CD4-positive, alpha-beta T cell (primary cell): ENCODE measurements around the gene MED9. TPM values are rescaled to one million over a fixed set of nuclear protein-coding genes. Genes with fewer than 3 reads are reported as not detected.

Source experiments
- ATAC-seq: fragments of 200-7000 bp; cut with Tn5 transposase; one replicate; pipeline ENCODE4 v1.10.0; 2022; ENCODE audit warnings: mild to moderate bottlenecking; ENCODE audit not compliant: poor library complexity
- CTCF ChIA-PET: fragments of 350-600 bp; sonication (Branson Sonifier 250); formaldehyde crosslinking; loops from one replicate; lab custom pipeline; 2021; ENCODE audit warnings: antibody characterized with exemption, inconsistent platforms; lab: Charles Lee
- POLR2A ChIA-PET: fragments of 350-600 bp; sonication (Branson Sonifier 250); formaldehyde crosslinking; loops from one replicate; lab custom pipeline; 2021; ENCODE audit warnings: antibody characterized with exemption, inconsistent platforms; lab: Charles Lee
- DNase-seq, 14 experiments: peaks; one replicate each; pipeline ENCODE4 v3.0.0-alpha.2; 2013 to 2020; ENCODE audit warnings: mixed read lengths in 2 of 14
- H3K27ac ChIP-seq, 2 donors: one replicate each; pipeline versions ENCODE4 v1.5.1 to v1.7.0; 2013; ENCODE audit warnings: low read length in 2 of 2, low read depth in 1 of 2, mild to moderate bottlenecking in 1 of 2
- H3K27me3 ChIP-seq, 2 experiments: 1 replicate in 1 of 2; 2 replicates in 1 of 2; pipeline versions ENCODE4 v1.6.1 to v1.7.0; 2013; ENCODE audit warnings: low read length in 2 of 2, control low read depth in 1 of 2, mild to moderate bottlenecking in 1 of 2, moderate library complexity in 1 of 2; ENCODE audit not compliant: insufficient read depth in 2 of 2, control insufficient read depth in 1 of 2
- H3K36me3 ChIP-seq: one replicate; pipeline ENCODE4 v1.6.1; 2013; ENCODE audit warnings: low read length, control low read depth; ENCODE audit not compliant: insufficient read depth
- H3K4me1 ChIP-seq: one replicate; pipeline ENCODE4 v1.6.1; 2013; ENCODE audit warnings: low read length, control low read depth; ENCODE audit not compliant: insufficient read depth
- H3K4me3 ChIP-seq: one replicate; pipeline ENCODE4 v1.5.1; 2013; ENCODE audit warnings: mild to moderate bottlenecking, low read length, moderate library complexity
- H3K9me3 ChIP-seq, 2 experiments: 1 replicate in 1 of 2; 2 replicates in 1 of 2; pipeline versions ENCODE4 v1.6.1 to v1.7.0; 2013; ENCODE audit warnings: low read length in 2 of 2, mild to moderate bottlenecking in 2 of 2, control low read depth in 1 of 2, moderate library complexity in 1 of 2; ENCODE audit not compliant: control insufficient read depth in 1 of 2, insufficient read depth in 1 of 2
- H3K27ac Mint-ChIP-seq: one replicate; pipeline ENCODE4 v1.8.0; 2020; ENCODE audit warnings: mixed read lengths
- H3K27me3 Mint-ChIP-seq: one replicate; pipeline ENCODE4 v1.8.0; 2021; ENCODE audit warnings: mixed read lengths
- H3K36me3 Mint-ChIP-seq: one replicate; pipeline ENCODE4 v1.8.0; 2021; ENCODE audit warnings: low read depth, mixed read lengths
- H3K4me1 Mint-ChIP-seq: one replicate; pipeline ENCODE4 v1.8.0; 2021; ENCODE audit warnings: low read depth, mixed read lengths
- H3K4me3 Mint-ChIP-seq: one replicate; pipeline ENCODE4 v1.8.0; 2020; ENCODE audit warnings: mild to moderate bottlenecking, mixed read lengths
- H3K9me3 Mint-ChIP-seq: one replicate; pipeline ENCODE4 v1.8.0; 2020; ENCODE audit warnings: mixed read lengths
- CTCF ChIP-seq: fragments of 200-600 bp; IDR thresholded peaks from one replicate; pipeline ENCODE4 v1.8.0; 2022; ENCODE audit warnings: antibody characterized with exemption, mild to moderate bottlenecking
- intact Hi-C, 2 experiments: fragments of 100-400 bp; cut with DNase I in 1 of 2; cut with micrococcal nuclease in 1 of 2; formaldehyde crosslinking; loops; one replicate each; pipeline versions ENCODE4 v1.15.1 to v1.9.0; 2023 to 2025; cut with DNase I, micrococcal nuclease
- total RNA-seq, 174 experiments: library from RNA in 2 of 174; stranded (reverse) in 2 of 174; gene quantifications; one replicate each; pipeline ENCODE4 v1.2.3 and lab custom pipeline; 2021 to 2026

MED9 gene
- total RNA-seq, 2 experiments from 2014 or later = 27.0 to 27.9 TPM

GRCh38 chr17:17467016-17467415 lies 9.8 kb upstream of the MED9 start:
- TF ChIP-seq CTCF = no peak
- no peak overlapping the region for H3K27ac ChIP-seq
- no peak for DNase-seq
- no peaks in the 10 kb centered on the region for H3K4me1 ChIP-seq
- no peaks in the 10 kb centered on the region for H3K9me3 ChIP-seq
- POLR2A ChIA-PET = no interaction called here
- no peaks in the 10 kb centered on the region for H3K9me3 Mint-ChIP-seq
- H3K27me3 Mint-ChIP-seq = peaks cover 12% of the 10 kb centered on the region
- intact Hi-C loops = no loop called here
- CTCF ChIA-PET = no interaction called here
- H3K4me3 ChIP-seq = no peak overlapping the region
- H3K36me3 ChIP-seq = no peaks in the 10 kb centered on the region
- no peaks in the 10 kb centered on the region for H3K4me1 Mint-ChIP-seq
- ATAC-seq = no peak
- no peaks in the 10 kb centered on the region for H3K36me3 Mint-ChIP-seq
- H3K4me3 Mint-ChIP-seq = no peak overlapping the region
- H3K27ac Mint-ChIP-seq = no peak overlapping the region
- H3K27me3 ChIP-seq = peaks cover 8 to 9% of the 10 kb centered on the region in 2 experiments

- Histone ChIP-seq H3K27ac (no peak overlapping the region), H3K4me1 (no peaks in the 10 kb centered on the region), H3K27me3 (peaks cover 8 to 9% of the 10 kb centered on the region in 2 experiments), H3K36me3 (no peaks in the 10 kb centered on the region), H3K4me3 (no peak overlapping the region), H3K9me3 (no peaks in the 10 kb centered on the region)
- no peak overlapping the region for H3K27ac Mint-ChIP-seq
- no peaks in the 10 kb centered on the region for H3K9me3 Mint-ChIP-seq
- no peak for ATAC-seq
- POLR2A ChIA-PET = no interaction called here
- intact Hi-C loops = no loop called here
- no peaks in the 10 kb centered on the region for H3K4me1 Mint-ChIP-seq
- H3K4me3 Mint-ChIP-seq = no peak overlapping the region
- H3K36me3 Mint-ChIP-seq = no peaks in the 10 kb centered on the region
- TF ChIP-seq CTCF = no peak
- CTCF ChIA-PET = interaction anchor here (1.5 kb wide), 1 partner anchor 29 kb away, joined by 4 read pairs; no protein-coding TSS in a partner anchor
- DNase-seq = no peak
- H3K27me3 Mint-ChIP-seq = peaks cover 14% of the 10 kb centered on the region
These were observed 9.1 kb upstream of the MED9 start for GRCh38 chr17:17467720-17468119.

- Histone ChIP-seq H3K27me3 (peaks cover 8 to 11% of the 10 kb centered on the region in 2 experiments), H3K9me3 (no peaks in the 10 kb centered on the region), H3K4me1 (no peaks in the 10 kb centered on the region), H3K4me3 (no peak overlapping the region), H3K36me3 (no peaks in the 10 kb centered on the region), H3K27ac (no peak overlapping the region)
- Mint-ChIP-seq H3K4me1 (no peaks in the 10 kb centered on the region), H3K36me3 (no peaks in the 10 kb centered on the region), H3K27ac (no peak overlapping the region), H3K9me3 (no peaks in the 10 kb centered on the region), H3K27me3 (peaks cover 18% of the 10 kb centered on the region), H3K4me3 (no peak overlapping the region)
- POLR2A ChIA-PET = no interaction called here
- DNase-seq (no peak), ATAC-seq (no peak)
- TF ChIP-seq CTCF = no peak
- intact Hi-C loops = no loop called here
- CTCF ChIA-PET = interaction anchor here (1.5 kb wide), 1 partner anchor 29 kb away, joined by 4 read pairs; no protein-coding TSS in a partner anchor
These were observed 8.4 kb upstream of the MED9 start for GRCh38 chr17:17468217-17469010.
